Sigmoid colon (tissue), 4 donors: Measurements from ENCODE around the gene SLC37A3.

Experiments used
- CTCF ChIP-seq, 4 experiments: fragments of 450-650 bp in 3 of 4; fragments of 200-600 bp in 1 of 4; IDR thresholded peaks; one replicate each; pipeline ENCODE4 v1.5.1; 2016 to 2019; ENCODE audit warnings: antibody characterized with exemption in 4 of 4, mild to moderate bottlenecking in 3 of 4, moderate library complexity in 2 of 4
- EP300 ChIP-seq, 4 donors: sonication (generic); formaldehyde crosslinking; IDR thresholded peaks; one replicate each; pipeline ENCODE4 v1.6.1; 2017; ENCODE audit warnings: antibody characterized with exemption in 4 of 4
- POLR2A ChIP-seq, 2 donors: fragments of 450-650 bp; IDR thresholded peaks; one replicate each; pipeline ENCODE4 v1.6.1; 2016; ENCODE audit warnings: antibody characterized with exemption in 2 of 2, mild to moderate bottlenecking in 2 of 2, moderate library complexity in 2 of 2

GRCh38 chr7:140330595-140330994 lies 67.7 kb downstream of the SLC37A3 start:
- TF ChIP-seq CTCF (IDR thresholded peaks at IDR 0.05) (no peak), POLR2A (IDR thresholded peaks at IDR 0.05) (no peak), EP300 (IDR thresholded peaks at IDR 0.05) (no peak)
